T-helper 2 cell treated with Interferon-gamma antibody and Interleukin-4, amounts not matched to agents 5 μg/mL and 100 μg/mL, for 36 hours (primary cell): Measurements from ENCODE around the gene RIMBP2.
A peak's percentile ranks its signal among the peaks of the same experiment; 100 is the strongest.
"Not testable (repeated sequence)": the region's sequence is repeated elsewhere in the genome, so short reads cannot be mapped to it uniquely, and the experiment has no call there.

Experiments used
- DNase-seq: peaks from one replicate; pipeline ENCODE4 v3.0.0; 2021; ENCODE audit warnings: low spot score
- H3K27ac Mint-ChIP-seq: one replicate; pipeline ENCODE4 v1.8.0; 2021; ENCODE audit warnings: mild to moderate bottlenecking, mixed read lengths
- H3K27me3 Mint-ChIP-seq: one replicate; pipeline ENCODE4 v1.8.0; 2021; ENCODE audit warnings: low read depth, mixed read lengths
- H3K36me3 Mint-ChIP-seq: one replicate; pipeline ENCODE4 v1.8.0; 2021; ENCODE audit warnings: low read depth, mixed read lengths
- H3K4me1 Mint-ChIP-seq: one replicate; pipeline ENCODE4 v1.8.0; 2021; ENCODE audit warnings: low read depth, mixed read lengths
- H3K4me3 Mint-ChIP-seq: one replicate; pipeline ENCODE4 v1.8.0; 2022; ENCODE audit warnings: mild to moderate bottlenecking, moderate library complexity, mixed read lengths
- H3K9me3 Mint-ChIP-seq: one replicate; pipeline ENCODE4 v1.8.0; 2021; ENCODE audit warnings: mixed read lengths

Gene RIMBP2

DNA sequence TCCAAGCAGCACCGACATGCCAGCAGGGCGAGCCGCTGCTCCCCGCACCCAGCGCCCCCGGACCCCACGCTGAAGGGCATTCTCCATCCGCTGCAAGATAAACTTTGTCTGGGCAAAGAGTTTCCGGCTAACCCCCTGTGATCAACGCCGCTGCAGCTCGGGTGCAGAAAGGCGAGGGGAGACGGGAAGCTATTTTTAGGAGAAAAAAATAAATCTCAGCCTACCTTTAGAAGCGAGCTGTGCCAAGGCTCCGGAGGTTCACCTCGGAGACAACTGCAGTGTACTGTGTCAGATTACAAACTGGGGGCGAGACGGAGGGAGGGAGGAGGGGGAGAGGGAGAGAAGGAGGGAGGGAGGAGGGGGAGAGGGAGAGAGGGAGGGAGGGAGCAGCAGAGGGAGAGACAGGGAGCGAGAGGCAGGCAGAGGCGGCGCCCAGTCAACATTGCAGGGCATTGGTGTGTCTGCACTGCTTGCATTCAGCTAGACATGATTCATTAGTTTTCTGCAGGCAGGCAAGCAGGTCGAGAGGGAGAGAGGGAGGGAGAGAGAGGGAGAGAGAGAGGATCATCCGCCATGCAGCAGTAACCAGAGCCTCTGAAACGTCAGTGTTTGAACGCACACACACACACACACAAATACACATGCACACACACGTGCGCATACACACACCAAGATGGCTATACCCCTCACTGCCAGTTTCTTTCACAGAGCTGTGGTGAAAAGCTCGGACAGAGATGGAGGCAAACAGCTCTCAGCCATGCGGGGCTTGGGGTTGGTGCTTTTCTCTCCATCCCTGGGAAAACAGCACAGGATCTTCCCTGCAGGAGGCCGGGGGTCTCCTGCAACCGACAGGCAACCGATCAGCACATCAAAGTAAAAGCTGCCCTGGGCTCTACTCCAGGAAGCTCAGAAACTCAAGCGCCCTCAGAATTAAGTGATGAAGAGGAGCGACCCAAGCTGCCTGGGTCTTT lies at the start of gene RIMBP2:
Gene RIMBP2, minus strand, starts transcription at position 302 of the 971 bp plus-strand sequence. CDS start 237,286 bp downstream, outside the sequence.
- no peak within 1 kb of the TSS for H3K4me3 Mint-ChIP-seq
- H3K36me3 Mint-ChIP-seq: no peaks in the 10 kb centered on the region
- no peak for DNase-seq
- H3K27ac Mint-ChIP-seq: no peak within 1 kb of the TSS
- peaks cover 48% of the 10 kb centered on the region for H3K27me3 Mint-ChIP-seq
- no peaks in the 10 kb centered on the region for H3K4me1 Mint-ChIP-seq
- no peaks in the 10 kb centered on the region for H3K9me3 Mint-ChIP-seq

DNA sequence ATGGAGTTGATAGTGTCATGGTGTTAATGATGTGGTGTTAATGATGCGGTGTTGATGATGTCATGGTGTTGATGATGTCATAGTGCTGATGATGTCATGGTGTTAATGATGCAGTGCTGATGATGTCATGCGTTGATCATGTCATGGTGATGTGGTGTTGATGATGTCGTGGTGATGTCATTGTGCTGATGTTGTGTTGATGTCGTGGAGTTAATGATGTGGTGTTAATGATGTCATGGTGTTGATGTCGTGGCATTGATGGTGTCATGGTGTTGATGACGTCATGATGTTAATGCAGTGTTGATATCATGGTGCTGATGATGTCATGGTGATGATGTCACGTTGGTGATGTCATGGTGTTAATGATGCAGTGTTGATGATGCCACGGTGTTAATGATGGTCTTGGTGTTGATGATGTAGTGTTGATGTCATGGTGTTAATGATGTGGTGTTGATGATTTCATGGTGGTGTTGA lies 49.1 kb upstream of the RIMBP2 start:
- Mint-ChIP-seq H3K27me3 (peaks cover 2% of the 10 kb centered on the region), H3K4me1 (peaks cover 4% of the 10 kb centered on the region), H3K9me3 (no peaks in the 10 kb centered on the region), H3K4me3 (no peak overlapping the region), H3K27ac (no peak overlapping the region), H3K36me3 (no peaks in the 10 kb centered on the region)
- DNase-seq: no peak

DNA sequence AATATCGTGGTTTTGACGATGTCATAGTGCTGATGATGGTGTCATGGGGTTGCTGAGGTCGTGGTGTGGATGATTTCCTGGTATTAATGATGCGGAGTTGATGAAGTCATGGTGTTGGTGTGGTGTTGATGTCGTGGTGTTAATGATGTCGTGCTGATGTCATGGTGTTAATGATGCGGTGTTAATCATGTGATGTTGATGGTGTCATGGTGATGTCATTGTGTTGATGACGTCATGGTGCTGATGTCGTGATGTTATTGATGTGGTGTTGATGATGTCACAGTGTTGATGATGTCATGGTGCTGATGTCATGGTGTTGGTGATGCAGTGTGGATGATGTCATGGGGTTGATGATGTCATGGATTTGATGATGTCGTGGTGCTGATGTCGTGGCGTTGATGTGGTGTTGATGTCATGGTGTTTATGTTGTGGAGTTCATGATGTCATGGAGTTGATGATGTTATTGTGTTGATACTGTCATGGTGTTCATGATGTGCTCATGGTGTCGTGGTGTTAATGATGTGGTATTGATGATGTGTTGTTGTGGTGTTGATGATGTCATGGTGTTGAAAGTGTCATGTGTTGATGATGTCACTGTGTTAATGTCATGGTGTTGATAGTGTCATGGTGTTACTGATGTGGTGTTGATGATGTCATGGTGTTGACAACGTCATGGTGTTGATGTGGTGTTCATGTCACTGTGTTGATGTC lies 48.5 kb upstream of the RIMBP2 start:
- DNase-seq: peak; percentile 32
- Mint-ChIP-seq H3K27ac (no peak overlapping the region), H3K4me3 (no peak overlapping the region), H3K4me1 (peaks cover 4% of the 10 kb centered on the region), H3K27me3 (peaks cover 2% of the 10 kb centered on the region), H3K9me3 (no peaks in the 10 kb centered on the region), H3K36me3 (no peaks in the 10 kb centered on the region)

- Mint-ChIP-seq H3K9me3 (no peaks in the 10 kb centered on the region), H3K4me1 (peaks cover 4% of the 10 kb centered on the region), H3K27me3 (peaks cover 2% of the 10 kb centered on the region), H3K36me3 (no peaks in the 10 kb centered on the region), H3K4me3 (no peak overlapping the region), H3K27ac (no peak overlapping the region)
- no peak for DNase-seq
Observed at GRCh38 chr12:130764073-130764472, 48.0 kb upstream of the RIMBP2 start.

DNA sequence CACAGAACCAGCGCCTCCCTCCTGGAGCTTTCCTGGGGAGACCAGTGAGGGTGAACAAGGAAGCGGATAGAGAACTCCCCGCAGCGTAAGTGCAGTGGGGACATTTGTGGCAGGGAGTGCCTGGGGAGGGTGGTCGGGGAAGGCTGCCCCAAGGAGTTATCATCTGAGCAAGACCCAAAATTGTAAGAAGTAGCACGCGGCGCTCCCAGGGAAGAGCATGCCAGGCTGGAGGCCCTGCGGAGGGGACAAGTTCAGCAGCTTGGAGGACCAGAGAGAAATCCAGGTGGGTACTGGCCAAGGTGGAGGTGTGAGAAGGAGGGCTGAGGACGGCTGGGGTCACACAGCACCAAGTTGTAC lies 46.2 kb upstream of the RIMBP2 start:
- peaks cover 2% of the 10 kb centered on the region for H3K27me3 Mint-ChIP-seq
- no peaks in the 10 kb centered on the region for H3K9me3 Mint-ChIP-seq
- no peak for DNase-seq
- H3K4me3 Mint-ChIP-seq: no peak overlapping the region
- H3K4me1 Mint-ChIP-seq: peaks cover 4% of the 10 kb centered on the region
- no peaks in the 10 kb centered on the region for H3K36me3 Mint-ChIP-seq
- H3K27ac Mint-ChIP-seq: no peak overlapping the region

- no peaks in the 10 kb centered on the region for H3K9me3 Mint-ChIP-seq
- H3K36me3 Mint-ChIP-seq: no peaks in the 10 kb centered on the region
- H3K27me3 Mint-ChIP-seq: peaks cover 2% of the 10 kb centered on the region
- no peak overlapping the region for H3K27ac Mint-ChIP-seq
- H3K4me3 Mint-ChIP-seq: peak overlapping the region; percentile 12
- H3K4me1 Mint-ChIP-seq: peaks cover 4% of the 10 kb centered on the region
- DNase-seq: peak; percentile 32
Observed at GRCh38 chr12:130761537-130762318, 45.6 kb upstream of the RIMBP2 start.

DNA sequence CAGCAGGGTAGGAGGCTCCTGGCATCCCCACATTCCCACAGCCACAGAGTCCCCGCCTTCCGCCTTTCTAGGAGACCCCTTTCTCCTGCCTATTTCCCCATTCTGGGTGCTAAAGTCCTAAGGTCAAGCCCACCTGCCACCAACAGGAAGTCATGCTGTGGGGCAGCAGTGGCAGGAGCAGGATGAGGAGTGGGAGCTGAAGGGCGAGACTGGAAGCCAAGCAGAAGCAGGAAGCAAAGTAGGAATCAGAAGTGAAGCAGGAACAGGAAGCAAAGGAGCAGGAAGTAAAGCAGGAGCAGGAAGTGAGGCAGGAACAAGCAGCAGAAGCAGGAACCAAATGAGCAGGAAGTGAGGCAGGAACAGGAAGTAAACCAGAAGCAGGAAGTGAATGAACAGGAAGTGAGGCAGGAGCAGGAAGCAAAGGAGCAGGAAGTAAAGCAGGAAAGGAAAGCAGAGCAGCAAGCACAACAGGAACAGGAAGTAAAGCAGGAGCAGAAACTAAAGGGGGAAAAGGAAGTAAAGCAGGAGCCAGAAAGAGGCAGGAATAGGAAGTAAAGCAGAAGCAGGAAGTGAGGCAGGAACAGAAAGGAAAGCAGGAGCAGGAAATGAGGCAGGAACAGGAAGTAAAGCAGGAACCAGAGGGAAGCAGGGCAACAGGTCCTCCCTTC lies 38.3 kb upstream of the RIMBP2 start:
- DNase-seq: no peak
- Mint-ChIP-seq H3K4me3 (no peak overlapping the region), H3K4me1 (peaks cover 5% of the 10 kb centered on the region), H3K36me3 (peaks cover 5% of the 10 kb centered on the region), H3K27ac (peak overlapping the region; percentile 84), H3K9me3 (peaks cover 9% of the 10 kb centered on the region), H3K27me3 (no peaks in the 10 kb centered on the region)

DNA sequence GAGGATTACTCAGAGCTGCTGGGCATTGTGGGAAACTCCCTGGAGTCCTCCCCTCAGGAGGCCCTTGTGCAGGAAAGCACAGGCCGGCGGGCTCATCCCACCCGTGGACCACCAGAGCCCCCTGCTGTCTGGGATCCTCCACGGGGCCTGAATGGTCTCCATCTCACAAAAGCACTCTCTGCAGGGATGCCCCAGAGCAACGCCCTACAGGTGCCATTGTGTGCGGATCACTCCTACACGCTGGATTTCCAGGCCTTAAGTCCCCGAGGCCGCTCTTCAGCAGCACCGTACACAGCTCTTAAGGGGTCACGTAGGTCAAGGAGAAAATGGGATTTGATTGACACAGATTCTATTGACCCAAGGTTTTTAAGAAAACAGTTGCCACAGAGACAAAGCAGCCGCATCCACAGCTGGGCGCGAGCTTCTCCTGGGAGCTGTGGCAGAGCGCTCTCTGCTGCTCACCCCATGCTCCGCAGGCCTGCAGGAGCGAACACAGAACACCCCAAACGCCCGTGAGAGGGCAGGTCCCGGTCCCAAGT lies 36.7 kb upstream of the RIMBP2 start:
- peaks cover 8% of the 10 kb centered on the region for H3K4me1 Mint-ChIP-seq

DNA sequence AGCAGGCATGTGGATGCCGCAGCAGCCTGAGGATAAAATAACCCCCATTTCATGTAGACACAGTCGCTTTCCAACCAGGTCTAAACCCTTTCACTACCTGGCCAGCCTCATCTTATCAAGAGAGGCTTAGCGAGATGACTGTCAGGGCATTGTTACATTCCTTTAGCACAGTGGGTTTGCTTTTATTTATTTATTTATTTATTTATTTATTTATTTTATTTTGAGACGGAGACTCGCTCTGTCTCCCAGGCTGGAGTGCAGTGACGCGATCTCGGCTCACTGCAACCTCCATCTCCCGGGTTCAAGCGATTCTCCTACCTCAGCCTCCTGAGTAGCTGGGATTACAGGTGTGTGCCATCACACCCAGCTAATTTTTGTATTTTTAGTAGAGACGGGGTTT lies 35.9 kb upstream of the RIMBP2 start:
- H3K27ac Mint-ChIP-seq, DNase-seq, H3K4me3 Mint-ChIP-seq, H3K36me3 Mint-ChIP-seq, H3K4me1 Mint-ChIP-seq, H3K9me3 Mint-ChIP-seq, H3K27me3 Mint-ChIP-seq: not testable (repeated sequence)

More for the DNA sequence above, 36.7 kb upstream of the RIMBP2 start:
- no peak for DNase-seq
- peaks cover 5% of the 10 kb centered on the region for H3K36me3 Mint-ChIP-seq
- H3K9me3 Mint-ChIP-seq: peaks cover 9% of the 10 kb centered on the region
- no peak overlapping the region for H3K4me3 Mint-ChIP-seq
- no peak overlapping the region for H3K27ac Mint-ChIP-seq
- peaks cover 5% of the 10 kb centered on the region for H3K27me3 Mint-ChIP-seq

- no peak for DNase-seq
- Mint-ChIP-seq H3K27ac (no peak overlapping the region), H3K4me1 (peaks cover 4% of the 10 kb centered on the region)
Observed at GRCh38 chr12:130748786-130749185, 32.7 kb upstream of the RIMBP2 start.

DNA sequence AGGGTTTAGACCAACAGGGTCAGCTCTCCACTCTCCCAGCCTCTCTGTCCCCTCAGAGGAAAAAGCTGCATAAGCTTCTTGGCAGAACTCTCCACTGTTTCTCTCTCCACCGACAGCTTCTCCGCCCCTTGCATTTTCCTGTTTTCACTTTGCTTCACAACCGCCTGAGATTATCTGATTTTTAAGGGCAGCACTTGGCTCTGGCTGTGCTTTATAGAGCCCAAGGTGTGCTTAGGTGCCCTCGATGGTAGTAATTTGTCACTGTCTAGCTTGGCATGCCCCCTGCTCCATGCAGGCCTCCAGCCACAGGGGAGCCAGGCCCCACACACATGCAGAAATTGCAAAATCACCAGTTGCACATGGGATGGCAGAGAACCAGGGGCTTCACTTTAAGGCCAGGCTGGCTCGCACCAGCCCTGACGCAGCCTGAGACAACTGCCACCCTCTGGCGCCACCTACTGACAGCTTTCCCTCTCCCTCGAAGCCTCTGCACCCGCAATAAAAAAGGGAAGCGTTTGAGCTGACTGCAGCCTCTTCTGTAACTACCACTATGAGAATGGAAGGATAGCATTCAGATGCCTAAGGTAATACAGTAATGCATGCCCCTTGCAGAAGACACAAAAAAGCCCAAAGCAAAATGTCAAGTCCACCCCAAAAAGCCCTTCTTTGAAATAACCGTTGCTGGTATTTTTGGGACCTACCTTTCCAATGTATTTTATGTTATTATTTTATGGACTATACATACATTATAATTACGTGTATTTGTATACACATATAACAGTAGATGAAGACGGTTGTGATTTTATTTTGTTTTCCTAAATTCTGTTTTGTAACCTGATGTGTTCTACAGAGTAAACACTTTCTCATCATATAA lies 32.0 kb upstream of the RIMBP2 start:
- Mint-ChIP-seq H3K4me3 (peak overlapping the region; percentile 17), H3K36me3 (no peaks in the 10 kb centered on the region), H3K27me3 (peaks cover 7% of the 10 kb centered on the region), H3K9me3 (no peaks in the 10 kb centered on the region), H3K27ac (no peak overlapping the region), H3K4me1 (peaks cover 4% of the 10 kb centered on the region)
- peak; percentile 56 for DNase-seq

More at GRCh38 chr12:130748786-130749185, 32.7 kb upstream of the RIMBP2 start:
- H3K9me3 Mint-ChIP-seq: no peaks in the 10 kb centered on the region
- H3K27me3 Mint-ChIP-seq: peaks cover 7% of the 10 kb centered on the region
- no peak overlapping the region for H3K4me3 Mint-ChIP-seq
- no peaks in the 10 kb centered on the region for H3K36me3 Mint-ChIP-seq

DNA sequence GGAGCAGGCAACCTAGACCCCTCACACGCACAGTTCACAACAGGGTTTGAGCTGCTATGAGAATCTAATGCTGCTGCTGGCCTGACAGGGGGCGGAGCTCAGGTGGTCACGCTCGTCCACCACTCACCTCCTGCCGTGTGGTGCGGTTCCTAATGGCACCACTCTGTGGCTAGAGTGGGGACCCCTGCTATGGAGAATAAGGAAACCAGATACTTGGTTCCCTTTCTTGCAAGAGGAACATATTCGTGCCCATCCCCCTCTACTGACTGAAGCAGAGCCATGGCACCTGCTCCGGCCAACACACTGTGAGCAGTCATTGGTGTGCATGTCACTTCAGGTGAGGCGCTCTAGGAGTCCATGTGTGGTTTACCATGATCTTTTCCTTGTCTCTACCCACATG lies 30.4 kb upstream of the RIMBP2 start:
- Mint-ChIP-seq H3K27ac (no peak overlapping the region), H3K36me3 (no peaks in the 10 kb centered on the region), H3K27me3 (peaks cover 7% of the 10 kb centered on the region), H3K4me1 (peaks cover 4% of the 10 kb centered on the region), H3K9me3 (no peaks in the 10 kb centered on the region), H3K4me3 (no peak overlapping the region)
- DNase-seq: no peak
